ENCODE measurements around the gene MYL3. TPM values are rescaled to one million over a fixed set of nuclear protein-coding genes. Genes with fewer than 3 reads are reported as not detected.

The MYL3 gene
- total RNA-seq, 4 donors from 2014 or later, result 4.9 to 9.6 (median 6.0) TPM; not detected in 1

DNA sequence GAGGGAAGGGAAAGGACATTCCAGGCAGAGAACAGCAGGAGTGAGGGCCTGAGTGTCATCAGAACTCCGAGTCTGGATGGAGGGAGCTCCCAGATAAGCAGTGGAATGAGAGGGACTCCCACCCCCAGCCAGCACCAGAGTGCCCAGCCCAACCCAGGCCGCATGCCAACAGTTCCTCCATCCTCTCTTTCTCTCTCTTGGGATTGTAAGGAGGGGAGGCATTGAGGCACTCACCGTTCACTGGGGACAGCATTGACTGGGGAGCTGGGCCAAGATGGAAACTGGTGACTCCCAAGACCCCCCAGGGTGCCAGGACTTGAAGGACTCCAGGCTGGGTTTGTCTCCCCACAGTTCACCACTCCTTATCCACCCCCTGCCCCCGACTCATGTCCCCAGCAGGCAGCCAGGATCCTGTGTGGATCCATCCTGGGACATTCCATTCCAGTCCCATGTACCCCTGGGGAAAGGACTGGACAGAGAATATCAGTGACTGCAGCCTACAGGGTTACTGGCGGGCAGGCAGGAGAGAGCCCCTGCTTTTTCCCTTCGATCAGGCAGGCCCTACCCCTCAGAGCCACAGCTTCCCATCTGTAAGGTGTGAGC, 30.0 kb upstream of the MYL3 start:
- Histone ChIP-seq H3K27ac (no peak overlapping the region), H3K9me3 (no peaks in the 10 kb centered on the region), H3K36me3 (no peaks in the 10 kb centered on the region), H3K4me1 (peaks cover 0 to 22% of the 10 kb centered on the region in 2 donors), H3K4me3 (no peak overlapping the region), H3K27me3 (no peaks in the 10 kb centered on the region)
- TF ChIP-seq POLR2A (IDR thresholded peaks at IDR 0.05) (no peak), CTCF (IDR thresholded peaks at IDR 0.05) (no peak)
- intact Hi-C loops (cut with DNase I; ENCODE audit: low total_unique reads), result no loop called here
- no peak for DNase-seq

DNA sequence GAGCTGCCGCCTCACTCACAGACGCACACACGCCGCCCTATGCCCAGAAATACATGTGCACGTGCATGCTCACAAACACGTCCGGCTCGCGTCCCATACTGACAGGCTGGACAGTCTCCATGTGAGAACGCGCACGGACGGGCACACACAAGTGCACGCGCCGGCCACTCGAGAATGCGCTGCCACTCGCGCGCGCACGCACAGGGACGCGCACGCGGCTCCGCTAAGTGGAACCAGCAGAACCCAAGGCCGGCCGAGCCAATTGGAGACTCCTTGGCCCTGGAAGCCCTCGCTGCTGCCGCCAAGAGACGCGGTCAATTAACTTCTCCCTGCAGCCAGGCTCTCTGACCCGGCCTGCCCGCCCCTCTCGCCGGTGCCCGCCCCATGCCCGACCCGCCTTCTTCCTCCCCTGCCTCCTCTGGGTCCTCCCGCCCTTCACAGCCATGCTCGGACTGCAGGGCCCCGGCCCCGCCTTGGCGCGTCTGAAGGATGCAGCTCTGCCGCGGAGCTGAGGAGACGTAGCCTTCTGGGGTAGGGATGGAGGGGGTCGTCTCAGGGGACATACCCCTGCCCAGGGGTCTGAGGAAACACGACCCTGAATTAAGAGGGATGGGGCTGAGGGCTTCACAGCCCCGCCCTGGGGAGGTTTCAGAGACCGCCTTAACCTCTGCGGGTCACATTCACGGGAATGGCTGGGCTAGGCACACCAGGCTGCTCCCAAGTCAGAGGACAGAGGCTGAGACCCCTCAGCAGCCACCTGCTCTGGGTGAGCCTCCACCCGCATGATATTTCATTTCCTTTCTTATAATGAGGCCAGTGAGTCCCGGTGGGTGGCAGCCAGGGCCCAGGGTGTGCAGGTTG, 29.3 kb upstream of the MYL3 start:
- intact Hi-C loops (cut with DNase I; ENCODE audit: low total_unique reads), result no loop called here
- no peak overlapping the region for H3K27ac ChIP-seq
- H3K4me1 ChIP-seq, result peaks cover 0 to 22% of the 10 kb centered on the region in 2 donors
- H3K9me3 ChIP-seq, result no peaks in the 10 kb centered on the region
- peak overlapping the region; percentile 10 to 33 for H3K4me3 ChIP-seq
- H3K36me3 ChIP-seq, result no peaks in the 10 kb centered on the region
- peak; percentile 63 to 73 for DNase-seq
- H3K27me3 ChIP-seq, result no peaks in the 10 kb centered on the region
- no peak for TF ChIP-seq CTCF (IDR thresholded peaks at IDR 0.05)
- no peak for TF ChIP-seq POLR2A (IDR thresholded peaks at IDR 0.05)

DNA sequence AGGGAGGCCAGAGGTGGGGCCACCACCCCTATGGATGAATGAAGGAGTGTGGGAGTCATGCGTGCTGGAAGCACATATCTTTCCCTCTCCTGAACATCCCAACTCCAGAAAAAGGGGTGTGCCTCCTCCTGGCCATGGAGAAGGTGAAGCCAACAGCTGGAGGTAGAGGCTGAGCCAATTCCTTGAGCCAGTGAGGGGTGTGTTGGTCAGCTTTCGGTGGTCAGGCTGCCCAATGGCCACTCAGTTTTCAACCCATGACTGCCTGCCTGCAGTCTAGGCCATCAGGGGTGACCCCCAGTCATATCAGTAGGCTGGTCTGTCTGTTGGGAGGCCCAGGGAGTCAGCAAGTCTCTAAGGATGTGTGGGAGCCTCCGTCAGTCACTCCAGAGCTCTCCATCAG, 27.9 kb upstream of the MYL3 start:
- no peak for TF ChIP-seq POLR2A (IDR thresholded peaks at IDR 0.05)
- no peak for TF ChIP-seq CTCF (IDR thresholded peaks at IDR 0.05)
- peaks cover 0 to 22% of the 10 kb centered on the region in 2 donors for H3K4me1 ChIP-seq
- H3K27ac ChIP-seq, result no peak overlapping the region
- H3K9me3 ChIP-seq, result no peaks in the 10 kb centered on the region
- intact Hi-C loops (cut with DNase I; ENCODE audit: low total_unique reads), result no loop called here
- H3K27me3 ChIP-seq, result no peaks in the 10 kb centered on the region
- DNase-seq, result no peak
- H3K36me3 ChIP-seq, result no peaks in the 10 kb centered on the region
- no peak overlapping the region for H3K4me3 ChIP-seq

GRCh38 chr3:46890132-46890531, 26.9 kb upstream of the MYL3 start:
- Histone ChIP-seq H3K36me3 (no peaks in the 10 kb centered on the region), H3K27me3 (no peaks in the 10 kb centered on the region), H3K4me1 (peaks cover 0 to 22% of the 10 kb centered on the region in 2 donors), H3K4me3 (no peak overlapping the region), H3K9me3 (no peaks in the 10 kb centered on the region), H3K27ac (no peak overlapping the region)
- intact Hi-C loops (cut with DNase I; ENCODE audit: low total_unique reads), result no loop called here
- DNase-seq, result no peak
- TF ChIP-seq CTCF (IDR thresholded peaks at IDR 0.05), result no peak
- no peak for TF ChIP-seq POLR2A (IDR thresholded peaks at IDR 0.05)

All from uterus (tissue), 4 donors.